ENCODE measurements around the gene TSPY4.
"Not testable (repeated sequence)": the region's sequence is repeated elsewhere in the genome, so short reads cannot be mapped to it uniquely, and the experiment has no call there.

TSPY4 gene

GRCh38 chrY:9337164-9337563 is at the start of gene TSPY4:
TSS of gene TSPY4 (plus strand) at chrY:9337464. CDS start at chrY:9337510, 46 bp downstream.
- H3K9me3 Mint-ChIP-seq; H3K36me3 Mint-ChIP-seq (ENCODE audit: low read depth); H3K27ac Mint-ChIP-seq; DNase-seq; H3K27me3 Mint-ChIP-seq (ENCODE audit: low read depth, poor library complexity); H3K4me3 Mint-ChIP-seq; H3K4me1 Mint-ChIP-seq: not testable (repeated sequence)

- H3K9me3 Mint-ChIP-seq = no peaks in the 10 kb centered on the region
Observed at GRCh38 chrY:9320996-9321395, 16.3 kb upstream of the TSPY4 start.

GRCh38 chrY:9357497-9357896 is 20.2 kb downstream of the TSPY4 start, which contains the start of gene TSPY8:
TSS of gene TSPY8 (plus strand) at chrY:9357797. CDS start at chrY:9357843, 46 bp downstream.
- not testable (repeated sequence) for H3K4me3 Mint-ChIP-seq; H3K27ac Mint-ChIP-seq; H3K9me3 Mint-ChIP-seq; H3K4me1 Mint-ChIP-seq; H3K27me3 Mint-ChIP-seq (ENCODE audit: low read depth, poor library complexity); H3K36me3 Mint-ChIP-seq (ENCODE audit: low read depth); DNase-seq

More at GRCh38 chrY:9320996-9321395, 16.3 kb upstream of the TSPY4 start:
- Mint-ChIP-seq H3K4me3 (no peak overlapping the region), H3K36me3 (ENCODE audit: low read depth) (no peaks in the 10 kb centered on the region), H3K27me3 (ENCODE audit: low read depth, poor library complexity) (no peaks in the 10 kb centered on the region), H3K4me1 (no peaks in the 10 kb centered on the region), H3K27ac (no peak overlapping the region)
- TF ChIP-seq CTCF (IDR thresholded peaks at IDR 0.05) = no peak
- no peak for DNase-seq

Data from nephron progenitor cell (in vitro differentiated cells).